Measurements from ENCODE around the gene CCDC60.

Gene CCDC60, protein sequence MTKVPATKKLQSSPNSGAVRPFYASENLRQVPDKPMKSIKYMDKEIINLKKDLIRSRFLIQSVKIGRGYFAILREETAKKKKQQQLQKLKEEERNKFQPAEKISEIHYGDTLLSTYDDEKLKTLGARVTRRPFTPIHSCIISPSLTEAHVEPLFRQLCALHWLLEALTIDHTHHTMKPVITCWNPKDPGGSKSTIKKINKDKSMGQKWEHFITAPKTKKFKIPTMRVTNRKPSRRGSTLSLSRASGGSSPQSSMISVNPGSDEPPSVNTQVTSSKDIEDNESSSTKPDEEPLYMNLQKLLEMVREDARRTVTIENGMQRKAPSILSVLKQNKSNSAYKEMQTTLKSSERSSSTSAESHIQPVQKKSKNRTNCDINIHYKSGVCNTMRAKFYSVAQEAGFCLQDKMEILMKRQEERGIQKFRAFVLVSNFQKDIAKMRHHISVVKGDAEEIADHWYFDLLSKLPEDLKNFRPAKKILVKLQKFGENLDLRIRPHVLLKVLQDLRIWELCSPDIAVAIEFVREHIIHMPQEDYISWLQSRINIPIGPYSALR

GRCh38 chr12:119334430-119335170 lies at the start of gene CCDC60:
Gene CCDC60, plus strand, starts transcription at chr12:119334729. Its CDS starts 448 bp downstream, at chr12:119335177.
- DNase-seq, result no peak

- no peak for DNase-seq
Observed at GRCh38 chr12:119288576-119288975, 46.0 kb upstream of the CCDC60 start.

DNA sequence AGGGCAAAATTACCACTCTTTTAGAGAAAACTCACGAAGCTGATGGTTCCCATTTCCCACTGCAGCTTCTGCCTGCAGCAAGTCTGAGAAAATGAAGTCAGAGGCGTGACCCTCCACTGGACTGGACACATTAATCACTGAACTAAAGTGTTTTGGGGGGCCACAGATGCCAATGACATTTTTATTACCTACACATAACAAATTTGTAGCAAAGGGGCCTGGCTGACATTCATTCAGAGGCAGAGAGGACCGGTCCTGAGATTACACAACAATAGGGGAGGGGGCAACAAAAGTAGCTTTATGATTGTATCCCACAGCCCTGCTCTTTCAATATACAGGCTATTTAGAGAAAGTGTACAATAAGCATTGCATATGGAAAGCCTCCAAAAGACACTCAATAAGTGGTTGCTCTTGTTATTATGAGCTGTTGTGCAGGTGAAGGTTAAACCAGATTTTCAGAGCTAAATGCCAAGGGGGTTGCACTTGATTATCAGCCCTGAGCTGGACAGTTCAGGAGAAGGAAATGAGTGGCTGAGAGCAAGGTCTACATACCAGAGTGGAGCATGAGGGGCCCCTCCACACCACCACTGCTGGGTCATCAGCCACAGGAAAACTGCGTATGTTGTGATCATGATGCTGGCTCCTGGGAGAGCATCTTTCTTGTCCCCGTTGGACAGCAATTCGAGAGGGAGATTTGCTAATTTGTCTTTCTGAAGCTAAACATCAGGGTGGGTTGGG lies 41.5 kb upstream of the CCDC60 start:
- no peak for DNase-seq

- no peak for DNase-seq
Observed at GRCh38 chr12:119294211-119294610, 40.3 kb upstream of the CCDC60 start.

DNA sequence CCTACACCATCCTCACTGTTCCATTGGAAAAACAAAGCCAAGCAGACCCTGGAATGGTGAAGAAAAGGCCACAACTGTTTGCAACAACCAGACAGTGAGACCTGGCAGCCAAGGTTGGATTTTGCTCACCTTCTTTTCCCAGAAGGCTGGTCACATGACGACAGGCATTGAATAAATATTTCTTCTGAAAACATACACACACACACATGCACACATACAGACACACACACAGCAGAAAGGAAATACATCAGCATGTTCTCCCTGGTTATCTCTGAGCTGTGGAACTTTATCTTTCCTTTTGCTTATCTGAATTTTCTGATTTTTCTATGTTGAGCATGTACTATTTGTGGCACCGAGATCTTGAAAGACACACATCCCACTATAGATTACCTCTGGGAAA lies 38.0 kb upstream of the CCDC60 start:
- DNase-seq, result no peak

DNA sequence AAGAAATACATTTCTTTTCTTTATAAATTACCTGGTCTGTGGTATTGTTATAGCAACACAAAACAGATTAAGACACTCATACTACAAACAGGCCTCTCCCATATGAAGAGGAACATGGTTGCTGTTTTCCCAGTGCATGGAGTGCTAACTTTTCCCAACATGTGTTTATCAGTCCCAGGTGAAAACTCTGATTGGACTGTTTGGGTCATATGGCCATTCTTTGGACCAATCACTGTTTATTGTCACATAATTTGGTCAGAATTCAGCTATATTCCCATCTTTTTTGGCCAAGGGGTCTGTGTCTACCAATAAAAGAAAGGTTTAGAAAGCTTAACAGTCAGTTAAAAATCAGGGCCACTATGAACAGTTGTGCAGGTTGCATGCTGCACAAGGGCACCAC lies 35.4 kb upstream of the CCDC60 start:
- no peak for DNase-seq

DNA sequence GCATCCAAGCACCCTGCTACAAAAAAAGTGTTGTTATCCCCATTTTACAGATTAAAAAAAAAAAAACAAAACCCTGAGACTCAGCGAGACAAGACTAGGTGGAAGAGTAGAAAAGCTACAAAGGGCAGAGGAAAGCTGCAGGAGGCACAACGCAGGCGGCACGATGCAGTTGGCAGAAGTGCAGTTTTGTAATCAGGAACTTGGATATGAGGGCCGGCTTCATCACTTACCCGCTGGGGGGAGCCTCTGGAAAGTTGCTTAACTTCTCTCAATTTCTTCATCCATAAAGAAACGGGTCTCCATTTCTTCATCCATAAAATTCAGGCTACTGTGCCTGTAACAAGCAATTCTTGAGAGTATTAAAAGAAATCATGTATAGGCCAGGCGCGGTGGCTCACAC lies 33.1 kb upstream of the CCDC60 start:
- DNase-seq, result no peak

DNA sequence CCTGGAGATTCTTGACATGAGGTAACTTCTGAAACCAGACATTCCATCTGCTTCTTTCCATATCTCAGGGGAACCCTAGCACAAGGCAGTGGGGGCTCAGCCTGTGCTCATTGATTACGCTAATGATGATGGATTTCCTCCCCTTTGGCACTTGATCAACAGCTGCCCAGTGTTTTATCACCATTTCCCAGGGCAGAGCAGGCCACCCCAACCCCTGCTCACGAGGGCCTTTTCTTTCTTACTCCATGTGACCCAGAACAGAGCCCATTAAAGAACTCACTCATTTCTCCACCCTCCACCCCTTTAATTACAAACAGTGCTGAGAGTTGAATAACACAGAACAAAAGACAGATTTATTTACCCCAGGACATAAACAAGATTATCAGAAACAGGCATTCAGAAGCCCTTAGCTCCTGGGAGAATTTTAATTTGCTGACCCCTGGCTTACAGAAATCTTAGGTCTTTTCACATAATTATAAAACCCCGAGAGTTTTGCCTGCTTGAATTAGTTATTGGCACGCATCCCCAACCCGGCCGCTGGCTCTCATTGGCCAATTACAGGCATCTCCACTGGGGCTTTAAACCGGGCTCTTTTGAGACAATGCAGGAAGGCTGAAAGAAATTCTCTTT lies 32.0 kb upstream of the CCDC60 start:
- DNase-seq, result no peak

DNA sequence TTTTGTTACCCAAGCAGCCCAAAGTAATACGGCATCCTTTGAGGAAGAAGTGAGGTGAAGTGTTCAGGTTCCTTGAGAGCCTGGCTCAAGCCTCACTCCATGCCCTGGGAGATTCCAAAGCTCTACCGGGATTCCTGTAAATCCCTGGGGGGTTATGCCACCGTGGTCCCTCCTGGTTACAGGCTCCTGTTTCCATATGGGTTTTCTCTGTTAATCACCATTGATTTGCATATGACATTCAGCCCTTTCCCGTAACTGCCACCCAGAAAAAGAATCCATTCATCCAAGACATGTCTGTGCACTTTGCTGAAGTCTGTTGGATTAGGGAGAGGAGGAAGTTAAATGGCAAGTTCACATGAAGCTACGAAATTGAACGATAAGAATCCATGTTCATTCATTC lies 27.9 kb upstream of the CCDC60 start:
- no peak for DNase-seq

GRCh38 chr12:119307747-119308146 lies 26.8 kb upstream of the CCDC60 start:
- no peak for DNase-seq

GRCh38 chr12:119308708-119309456 lies 25.6 kb upstream of the CCDC60 start:
- no peak for DNase-seq

GRCh38 chr12:119311878-119312277 lies 22.7 kb upstream of the CCDC60 start:
- DNase-seq, result no peak

DNA sequence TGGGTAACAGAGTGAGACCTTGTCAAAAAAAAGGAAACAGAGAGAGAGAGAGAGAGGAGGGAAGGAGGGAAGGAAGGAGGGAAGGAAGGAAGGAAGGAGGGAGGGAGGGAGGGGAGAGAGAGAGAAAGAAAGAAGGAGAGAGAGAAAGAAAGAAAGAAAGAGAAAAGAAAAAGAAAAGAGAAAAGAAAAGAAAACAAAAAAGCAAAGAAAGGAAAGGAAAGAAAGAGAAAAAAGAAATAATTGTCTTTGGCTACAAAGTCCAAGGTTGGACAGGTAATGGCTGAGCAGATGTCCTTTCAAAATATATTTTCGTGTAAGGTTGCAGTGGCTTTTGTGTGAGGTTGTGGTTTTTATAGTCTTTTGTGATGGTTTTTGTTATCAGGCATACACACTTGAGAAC lies 21.6 kb upstream of the CCDC60 start:
- no peak for DNase-seq

GRCh38 chr12:119314290-119314689 lies 20.2 kb upstream of the CCDC60 start:
- no peak for DNase-seq

- DNase-seq, result no peak
Observed at GRCh38 chr12:119319638-119320037, 14.9 kb upstream of the CCDC60 start.

- no peak for DNase-seq
Observed at GRCh38 chr12:119320678-119321077, 13.9 kb upstream of the CCDC60 start.

GRCh38 chr12:119322301-119322723 lies 12.2 kb upstream of the CCDC60 start:
- no peak for DNase-seq

GRCh38 chr12:119325813-119326212 lies 8.7 kb upstream of the CCDC60 start:
- DNase-seq, result no peak

GRCh38 chr12:119326341-119326740 lies 8.2 kb upstream of the CCDC60 start:
- no peak for DNase-seq

- DNase-seq, result no peak
Observed at GRCh38 chr12:119327471-119327870, 7.1 kb upstream of the CCDC60 start.

DNA sequence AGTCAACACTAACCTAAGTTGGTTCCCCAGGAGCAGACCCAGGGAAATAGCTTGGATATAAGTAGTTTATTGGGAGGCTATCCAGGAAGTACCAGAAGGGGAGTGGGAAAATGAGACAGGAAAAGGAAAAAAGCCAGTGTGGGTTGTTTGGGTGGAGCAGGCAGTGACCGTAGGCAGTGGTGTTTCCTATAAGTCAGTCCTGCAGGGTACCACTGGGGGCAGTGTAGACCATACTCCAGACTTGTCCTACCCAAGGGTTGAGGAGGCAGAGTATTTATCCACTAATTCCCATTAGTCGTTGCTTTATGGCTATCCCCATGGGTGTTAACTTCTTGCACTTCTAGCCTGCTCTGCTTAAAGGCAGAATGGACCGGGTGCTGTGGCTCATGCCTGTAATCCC lies 6.4 kb upstream of the CCDC60 start:
- no peak for DNase-seq
